ENCODE measurements around the gene TFR2.

GRCh38 chr7:100572281-100572948 lies 68.9 kb downstream of the TFR2 start:
- TF ChIP-seq, protein P1, sequence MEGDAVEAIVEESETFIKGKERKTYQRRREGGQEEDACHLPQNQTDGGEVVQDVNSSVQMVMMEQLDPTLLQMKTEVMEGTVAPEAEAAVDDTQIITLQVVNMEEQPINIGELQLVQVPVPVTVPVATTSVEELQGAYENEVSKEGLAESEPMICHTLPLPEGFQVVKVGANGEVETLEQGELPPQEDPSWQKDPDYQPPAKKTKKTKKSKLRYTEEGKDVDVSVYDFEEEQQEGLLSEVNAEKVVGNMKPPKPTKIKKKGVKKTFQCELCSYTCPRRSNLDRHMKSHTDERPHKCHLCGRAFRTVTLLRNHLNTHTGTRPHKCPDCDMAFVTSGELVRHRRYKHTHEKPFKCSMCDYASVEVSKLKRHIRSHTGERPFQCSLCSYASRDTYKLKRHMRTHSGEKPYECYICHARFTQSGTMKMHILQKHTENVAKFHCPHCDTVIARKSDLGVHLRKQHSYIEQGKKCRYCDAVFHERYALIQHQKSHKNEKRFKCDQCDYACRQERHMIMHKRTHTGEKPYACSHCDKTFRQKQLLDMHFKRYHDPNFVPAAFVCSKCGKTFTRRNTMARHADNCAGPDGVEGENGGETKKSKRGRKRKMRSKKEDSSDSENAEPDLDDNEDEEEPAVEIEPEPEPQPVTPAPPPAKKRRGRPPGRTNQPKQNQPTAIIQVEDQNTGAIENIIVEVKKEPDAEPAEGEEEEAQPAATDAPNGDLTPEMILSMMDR (conservative IDR thresholded peaks at IDR 0.05; ENCODE audit: low read length): no peak
- TF ChIP-seq EZH2phosphoT487 (IDR thresholded peaks at IDR 0.05; ENCODE audit: borderline replicate concordance): no peak
